ENCODE results near the gene UTF1.
A peak's percentile ranks its signal among the peaks of the same experiment; 100 is the strongest.

- TF ChIP-seq CTCF (conservative IDR thresholded peaks at IDR 0.05; ENCODE audit: low read depth in 2 of 2) (peak in 1 of 2 experiments; percentile 18; a peak in 1 of 4 replicates), POLR2AphosphoS5 (IDR thresholded peaks at IDR 0.05; ENCODE audit: low read depth) (no peak), CREB1 (CRISPR knock-in tag; IDR thresholded peaks at IDR 0.05; ENCODE audit: low read depth) (no peak)
These were observed 45.0 kb downstream of the UTF1 start for GRCh38 chr10:133274751-133275683.

All from GM23338 (cell line).